ENCODE results near the gene CXorf65.

Gene CXorf65

DNA sequence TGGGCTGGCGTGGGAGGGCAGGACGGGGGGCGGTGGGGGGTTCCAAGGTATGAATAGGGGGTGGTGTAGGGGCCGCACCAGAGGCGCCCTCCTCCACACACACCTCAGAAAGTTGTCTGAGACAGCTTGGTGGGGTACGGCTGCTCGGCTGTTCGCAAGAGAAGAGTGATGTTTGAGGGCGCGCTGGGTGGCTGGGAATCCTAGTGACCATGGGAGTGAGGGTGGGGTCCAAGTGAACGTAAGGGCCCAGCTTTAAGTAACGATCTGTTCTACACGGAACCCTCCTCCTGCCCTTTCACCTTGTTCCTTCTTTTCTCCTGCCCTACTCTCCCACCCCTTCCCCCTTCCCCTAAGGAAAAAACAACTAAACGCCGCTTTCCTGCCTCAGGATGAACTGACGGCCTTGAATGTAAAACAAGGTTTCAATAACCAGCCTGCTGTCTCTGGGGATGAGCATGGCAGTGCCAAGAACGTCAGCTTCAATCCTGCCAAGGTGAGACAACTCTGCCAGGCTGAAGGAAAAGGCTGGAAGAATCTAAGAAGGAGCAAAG lies 12.5 kb upstream of the CXorf65 start:
- TF ChIP-seq, protein P1, sequence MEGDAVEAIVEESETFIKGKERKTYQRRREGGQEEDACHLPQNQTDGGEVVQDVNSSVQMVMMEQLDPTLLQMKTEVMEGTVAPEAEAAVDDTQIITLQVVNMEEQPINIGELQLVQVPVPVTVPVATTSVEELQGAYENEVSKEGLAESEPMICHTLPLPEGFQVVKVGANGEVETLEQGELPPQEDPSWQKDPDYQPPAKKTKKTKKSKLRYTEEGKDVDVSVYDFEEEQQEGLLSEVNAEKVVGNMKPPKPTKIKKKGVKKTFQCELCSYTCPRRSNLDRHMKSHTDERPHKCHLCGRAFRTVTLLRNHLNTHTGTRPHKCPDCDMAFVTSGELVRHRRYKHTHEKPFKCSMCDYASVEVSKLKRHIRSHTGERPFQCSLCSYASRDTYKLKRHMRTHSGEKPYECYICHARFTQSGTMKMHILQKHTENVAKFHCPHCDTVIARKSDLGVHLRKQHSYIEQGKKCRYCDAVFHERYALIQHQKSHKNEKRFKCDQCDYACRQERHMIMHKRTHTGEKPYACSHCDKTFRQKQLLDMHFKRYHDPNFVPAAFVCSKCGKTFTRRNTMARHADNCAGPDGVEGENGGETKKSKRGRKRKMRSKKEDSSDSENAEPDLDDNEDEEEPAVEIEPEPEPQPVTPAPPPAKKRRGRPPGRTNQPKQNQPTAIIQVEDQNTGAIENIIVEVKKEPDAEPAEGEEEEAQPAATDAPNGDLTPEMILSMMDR (conservative IDR thresholded peaks at IDR 0.05; ENCODE audit: low read length): no peak
- no peak for DNase-seq (ENCODE audit: low read depth)
- peak overlapping the region; percentile 68 for H3K4me3 ChIP-seq (ENCODE audit: low read length)

DNA sequence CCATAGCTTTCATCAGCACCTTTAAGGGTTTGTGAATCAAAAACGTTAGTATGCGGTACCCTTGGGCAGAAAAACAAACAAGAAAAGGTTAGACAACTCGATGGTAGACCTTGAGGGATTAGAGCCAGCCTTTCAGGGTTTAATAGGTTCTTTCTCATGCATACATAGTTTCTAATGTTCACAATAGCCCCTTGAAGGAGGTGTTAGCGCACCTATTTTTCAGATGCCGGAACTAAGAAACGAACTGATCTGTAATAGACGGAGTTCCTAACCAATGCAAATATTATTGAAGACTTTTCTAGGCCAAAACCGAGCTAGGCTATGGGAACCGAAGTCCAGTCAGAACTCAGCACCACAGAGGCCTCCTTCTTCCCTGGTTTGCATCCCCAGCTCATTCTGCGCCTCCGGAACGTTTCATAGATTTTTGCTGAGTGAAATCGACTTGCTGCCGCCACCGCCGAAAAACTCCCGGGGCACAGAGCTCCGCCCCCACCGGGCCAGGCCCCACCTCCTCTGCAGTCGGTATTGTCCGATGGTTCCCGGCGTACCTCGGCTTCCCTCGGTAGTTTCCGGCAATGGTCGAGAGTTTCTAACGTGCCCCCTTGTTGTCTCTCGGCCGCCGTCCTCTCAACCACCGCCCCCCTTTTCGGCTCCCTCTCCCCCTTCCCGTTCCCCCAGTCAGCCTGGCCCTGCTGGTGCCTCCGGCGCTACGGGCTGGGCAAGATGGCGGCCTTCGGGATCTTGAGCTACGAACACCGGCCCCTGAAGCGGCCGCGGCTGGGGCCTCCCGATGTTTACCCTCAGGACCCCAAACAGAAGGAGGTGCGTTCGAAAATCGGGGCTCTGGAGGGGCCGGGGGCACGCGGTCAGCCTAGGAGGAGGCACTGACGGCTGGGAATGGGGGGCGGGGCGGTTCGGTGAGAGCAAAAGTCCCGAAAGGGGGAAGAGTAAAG lies 11.8 kb upstream of the CXorf65 start, which contains the start of gene MED12:
Gene MED12 (plus strand): TSS at position 565 of the 953 bp plus-strand sequence. CDS start 159 bp downstream, at position 724.
- H3K4me3 ChIP-seq (ENCODE audit: low read length): peak within 1 kb of the TSS; percentile 68
- TF ChIP-seq, protein P1 (conservative IDR thresholded peaks at IDR 0.05; ENCODE audit: low read length): no peak
- DNase-seq (ENCODE audit: low read depth): peak; percentile 78

DNA sequence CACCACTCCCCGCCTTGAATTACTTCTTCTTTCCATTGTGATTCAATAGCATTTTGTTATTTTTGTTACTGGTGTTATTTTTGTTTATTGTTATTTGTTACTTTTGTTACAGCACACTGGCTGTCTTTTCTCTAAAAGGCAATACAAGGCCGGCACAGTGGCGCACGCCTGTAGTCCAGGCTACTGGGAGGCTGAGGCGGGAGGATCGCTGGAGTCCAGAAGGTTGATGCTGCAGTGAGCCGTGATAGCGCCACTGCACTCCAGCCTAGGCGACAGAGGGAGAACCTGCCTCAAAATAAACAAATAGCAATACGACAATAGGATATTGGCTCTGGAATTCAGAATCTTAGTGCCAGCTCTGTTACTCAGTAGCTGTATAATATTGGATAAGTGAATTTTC lies 10.8 kb upstream of the CXorf65 start:
- no peak overlapping the region for H3K4me3 ChIP-seq (ENCODE audit: low read length)

DNA sequence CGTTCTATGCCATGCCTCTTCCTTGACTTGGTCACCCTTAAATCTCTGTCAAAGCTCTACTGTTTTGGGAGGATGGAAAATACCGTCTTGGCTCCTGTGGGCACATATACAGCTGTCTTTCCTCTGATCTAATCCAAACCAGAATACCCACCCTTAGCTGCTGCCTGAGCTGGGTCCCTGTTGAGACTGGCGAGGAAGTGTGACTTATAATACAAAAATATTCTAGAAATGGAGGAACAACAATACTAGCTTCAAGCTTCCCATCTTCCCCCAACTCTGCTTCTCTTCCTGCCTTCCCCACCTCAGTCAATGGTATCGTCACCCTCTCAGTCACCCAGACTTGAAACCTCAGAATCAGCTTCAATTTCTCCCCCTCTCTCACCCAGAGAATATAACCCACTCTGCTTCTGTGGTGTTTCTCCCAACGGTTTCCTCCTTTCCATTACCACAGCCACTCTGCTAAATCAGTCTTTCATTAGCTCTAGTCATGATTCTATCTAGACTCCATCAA lies 5.4 kb upstream of the CXorf65 start:
- no peak for DNase-seq (ENCODE audit: low read depth)
- TF ChIP-seq, protein P1 (conservative IDR thresholded peaks at IDR 0.05; ENCODE audit: low read length): no peak
- no peak overlapping the region for H3K4me3 ChIP-seq (ENCODE audit: low read length)

More for the DNA sequence above, 10.8 kb upstream of the CXorf65 start:
- TF ChIP-seq, protein P1 (conservative IDR thresholded peaks at IDR 0.05; ENCODE audit: low read length): no peak
- DNase-seq (ENCODE audit: low read depth): no peak

DNA sequence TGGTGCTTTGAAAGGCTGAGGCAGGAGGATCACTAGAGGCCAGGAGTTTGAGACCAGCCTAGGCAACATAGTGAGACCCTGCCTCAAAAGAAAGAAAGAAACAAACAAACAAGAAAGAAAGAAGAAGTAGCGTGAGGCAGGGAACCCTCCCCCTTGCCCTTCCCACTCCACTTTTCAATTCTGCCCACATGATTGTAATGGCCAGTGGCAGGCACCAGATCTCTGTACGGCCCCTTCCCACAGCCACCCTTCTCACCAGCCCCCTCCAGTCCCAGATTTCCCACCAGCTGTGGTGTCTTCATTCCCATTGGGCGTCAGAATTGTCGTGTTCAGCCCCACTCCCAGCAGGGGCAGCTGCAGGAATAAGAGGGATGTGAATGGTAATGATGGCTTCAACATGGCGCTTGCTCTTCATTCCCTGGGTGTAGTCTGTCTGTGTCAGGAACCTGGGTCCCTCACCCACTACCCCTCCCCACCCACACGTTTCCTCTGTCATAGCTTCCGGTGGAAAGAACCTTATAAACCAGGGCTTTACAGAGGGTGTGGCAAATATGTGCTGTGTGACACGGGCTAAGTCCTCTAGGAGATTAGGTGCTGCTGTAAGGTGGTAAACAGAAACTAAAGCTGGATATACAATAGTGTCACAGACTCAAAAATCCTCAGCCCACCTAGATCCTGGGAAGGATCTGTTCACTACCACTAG lies 4.8 kb upstream of the CXorf65 start, which contains the start of gene IL2RG:
Gene IL2RG (minus strand): TSS at position 437 of the 703 bp plus-strand sequence. CDS start 38 bp downstream, at position 399.
- DNase-seq (ENCODE audit: low read depth): no peak
- TF ChIP-seq, protein P1 (conservative IDR thresholded peaks at IDR 0.05; ENCODE audit: low read length): no peak
- H3K4me3 ChIP-seq (ENCODE audit: low read length): no peak within 1 kb of the TSS

DNA sequence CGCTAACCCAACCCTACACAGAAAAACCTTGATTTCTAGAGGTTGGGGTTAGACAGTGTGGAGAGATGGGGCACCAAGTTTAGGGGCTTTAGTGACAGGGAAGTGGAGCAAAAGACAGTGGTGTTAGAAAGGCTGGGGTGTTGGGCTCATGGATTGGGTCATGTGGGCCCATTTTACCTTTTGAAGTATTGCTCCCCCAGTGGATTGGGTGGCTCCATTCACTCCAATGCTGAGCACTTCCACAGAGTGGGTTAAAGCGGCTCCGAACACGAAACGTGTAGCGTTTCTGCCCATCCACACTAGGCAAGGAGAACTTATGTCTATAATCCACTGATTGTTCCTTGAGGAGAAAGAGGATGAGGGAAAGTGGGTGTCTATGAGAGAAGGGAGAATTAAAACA lies 2.5 kb upstream of the CXorf65 start:
- no peak for DNase-seq (ENCODE audit: low read depth)
- no peak overlapping the region for H3K4me3 ChIP-seq (ENCODE audit: low read length)

More for the DNA sequence above, 2.5 kb upstream of the CXorf65 start:
- TF ChIP-seq, protein P1 (conservative IDR thresholded peaks at IDR 0.05; ENCODE audit: low read length): no peak
